MCF 10A (cell line): ENCODE measurements around the gene ZNF24. TPM values are rescaled to one million over a fixed set of nuclear protein-coding genes. Genes with fewer than 3 reads are reported as not detected.

Source experiments
- BruUV-seq: library from RNA; stranded (reverse); fragments of 400-500 nt; replicated peaks from 2 replicates; lab custom pipeline; 2021; lab: Mats Ljungman, UMichigan
- CTCF ChIA-PET: fragments of 300-600 bp; sonication (Branson Sonifier 250); formaldehyde crosslinking; extraction: SDS; loops from one replicate; lab custom pipeline; 2021; ENCODE audit warnings: antibody characterized with exemption, inconsistent platforms; lab: Yijun Ruan, JAX
- POLR2A ChIA-PET: fragments of 300-600, 350-650 bp; sonication (Branson Sonifier 250); formaldehyde crosslinking; extraction: SDS; loops from one replicate; lab custom pipeline; 2020; ENCODE audit warnings: antibody characterized with exemption, inconsistent platforms; lab: Yijun Ruan, JAX
- DNase-seq: peaks from one replicate; pipeline ENCODE4 v3.0.0-alpha.2; 2018; ENCODE audit not compliant: unreplicated experiment
- H3K27ac Mint-ChIP-seq: one replicate; pipeline ENCODE4 v1.8.0; 2022; ENCODE audit warnings: mild to moderate bottlenecking, low read depth, mixed read lengths; ENCODE audit not compliant: unreplicated experiment
- H3K27me3 Mint-ChIP-seq: one replicate; pipeline ENCODE4 v1.8.0; 2022; ENCODE audit warnings: mixed read lengths; ENCODE audit not compliant: insufficient read depth, unreplicated experiment
- H3K36me3 Mint-ChIP-seq: one replicate; pipeline ENCODE4 v1.8.0; 2022; ENCODE audit warnings: mild to moderate bottlenecking, moderate library complexity, mixed read lengths; ENCODE audit not compliant: insufficient read depth, unreplicated experiment
- H3K4me1 Mint-ChIP-seq: one replicate; pipeline ENCODE4 v1.8.0; 2022; ENCODE audit warnings: mixed read lengths; ENCODE audit not compliant: insufficient read depth, unreplicated experiment
- H3K4me3 Mint-ChIP-seq: one replicate; pipeline ENCODE4 v1.8.0; 2022; ENCODE audit warnings: mild to moderate bottlenecking, moderate library complexity, mixed read lengths; ENCODE audit not compliant: unreplicated experiment
- H3K9me3 Mint-ChIP-seq: one replicate; pipeline ENCODE4 v1.8.0; 2022; ENCODE audit warnings: mixed read lengths; ENCODE audit not compliant: unreplicated experiment
- CTCF ChIP-seq: fragments of 200-600 bp; IDR thresholded peaks from one replicate; pipeline ENCODE4 v1.8.0; 2022; ENCODE audit warnings: antibody characterized with exemption, mild to moderate bottlenecking; ENCODE audit not compliant: unreplicated experiment
- intact Hi-C: fragments of 100-400 bp; cut with micrococcal nuclease; formaldehyde crosslinking; loops from 2 replicates; pipeline ENCODE4 v1.14.1; 2022
- total RNA-seq: library from RNA; stranded (reverse); gene quantifications from 2 replicates; pipeline ENCODE4 v1.2.3, GENCODE V29; 2022

The ZNF24 gene
- total RNA-seq, 1 experiment from 2014 or later, result 39.1 TPM

GRCh38 chr18:35361570-35362321 lies 17.5 kb upstream of the ZNF24 start:
- Mint-ChIP-seq H3K4me3 (no peak overlapping the region), H3K27me3 (no peaks in the 10 kb centered on the region), H3K9me3 (no peaks in the 10 kb centered on the region), H3K4me1 (no peaks in the 10 kb centered on the region), H3K27ac (no peak overlapping the region), H3K36me3 (no peaks in the 10 kb centered on the region)
- TF ChIP-seq CTCF, result no peak
- no peak for DNase-seq
- no TSS peak for BruUV-seq
- intact Hi-C loops, result no loop called here
- CTCF ChIA-PET, result interaction anchor here (0.6 to 2.1 kb wide), 3 partner anchors 10 to 327 kb away, joined by 3 to 7 read pairs (median 4); no protein-coding TSS in a partner anchor
- POLR2A ChIA-PET, result no interaction called here

GRCh38 chr18:35355140-35355618 lies 11.0 kb upstream of the ZNF24 start:
- CTCF ChIA-PET, result interaction anchor here (0.5 to 6.1 kb wide), 19 partner anchors 9 to 969 kb away, joined by 3 to 61 read pairs (median 4); partner anchors contain the start of gene ZNF397
- H3K9me3 Mint-ChIP-seq, result peaks cover 12% of the 10 kb centered on the region
- POLR2A ChIA-PET, result interaction anchor here (0.8 to 1.4 kb wide), 5 partner anchors 10 to 115 kb away, joined by 3 to 8 read pairs (median 4); partner anchors contain the start of genes ZNF24 and ZNF397
- BruUV-seq, result no TSS peak
- H3K27me3 Mint-ChIP-seq, result no peaks in the 10 kb centered on the region
- DNase-seq, result peak; percentile 72
- peak; percentile 50 for TF ChIP-seq CTCF
- H3K4me1 Mint-ChIP-seq, result no peaks in the 10 kb centered on the region
- H3K4me3 Mint-ChIP-seq, result no peak overlapping the region
- H3K27ac Mint-ChIP-seq, result no peak overlapping the region
- H3K36me3 Mint-ChIP-seq, result no peaks in the 10 kb centered on the region
- intact Hi-C loops, result loop anchor here (1.0 to 5.0 kb wide), 3 partner anchors 124 to 493 kb away; no protein-coding TSS in a partner anchor

DNA sequence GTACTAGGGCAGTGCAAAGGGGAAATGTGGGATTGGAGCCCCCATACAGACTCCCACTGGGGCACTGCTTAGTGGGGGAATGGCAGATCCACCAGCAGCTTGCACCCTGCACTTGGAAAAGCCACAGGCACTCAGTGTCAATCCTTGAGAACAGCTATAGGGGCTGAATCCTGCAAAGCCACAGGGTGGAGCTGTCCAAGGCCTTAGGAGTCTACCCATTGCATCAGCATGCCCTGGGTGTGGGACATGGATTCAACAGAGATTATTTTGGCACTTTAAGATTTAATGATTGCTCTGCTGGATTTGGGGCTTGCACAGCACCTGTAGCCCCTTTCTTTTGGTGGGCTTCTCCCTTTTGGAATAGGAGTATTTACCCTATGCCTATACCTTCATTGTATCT lies 8.6 kb upstream of the ZNF24 start:
- DNase-seq, result no peak
- no peak for TF ChIP-seq CTCF
- Mint-ChIP-seq H3K4me1 (no peaks in the 10 kb centered on the region), H3K27ac (no peak overlapping the region), H3K9me3 (peaks cover 12% of the 10 kb centered on the region), H3K27me3 (no peaks in the 10 kb centered on the region), H3K36me3 (no peaks in the 10 kb centered on the region), H3K4me3 (no peak overlapping the region)
- no TSS peak for BruUV-seq
- ChIA-PET CTCF (interaction anchor here (6.1 kb wide), 1 partner anchor 121 kb away, joined by 61 read pairs; no protein-coding TSS in a partner anchor), POLR2A (no interaction called here)
- intact Hi-C loops, result no loop called here

DNA sequence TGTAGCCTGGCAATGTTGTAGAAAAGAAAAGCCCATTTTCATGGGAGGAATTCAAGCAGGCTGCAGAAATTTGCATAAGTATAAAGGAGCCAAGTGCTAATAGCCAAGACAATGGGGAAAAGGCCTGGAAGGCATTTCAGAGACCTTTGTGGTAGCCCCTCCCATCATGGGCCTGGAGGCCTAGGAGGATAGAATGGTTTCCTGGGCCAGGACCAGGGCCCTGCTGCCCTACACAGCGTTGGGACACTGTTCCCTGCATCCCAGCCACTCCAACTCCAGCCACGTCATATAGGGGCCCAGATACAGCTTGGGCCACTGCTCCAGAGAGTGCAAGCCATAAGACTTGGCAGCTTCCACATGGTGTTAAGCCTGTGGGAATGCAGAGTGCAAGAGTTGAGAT lies 8.1 kb upstream of the ZNF24 start:
- H3K27me3 Mint-ChIP-seq, result no peaks in the 10 kb centered on the region
- ChIA-PET CTCF (interaction anchor here (6.1 kb wide), 1 partner anchor 120 kb away, joined by 61 read pairs; no protein-coding TSS in a partner anchor), POLR2A (interaction anchor here (0.7 kb wide), 1 partner anchor 8 kb away, joined by 3 read pairs; the partner anchor contains the start of gene ZNF24)
- no peaks in the 10 kb centered on the region for H3K4me1 Mint-ChIP-seq
- no peak for TF ChIP-seq CTCF
- no peak for DNase-seq
- H3K9me3 Mint-ChIP-seq, result peaks cover 12% of the 10 kb centered on the region
- no peak overlapping the region for H3K27ac Mint-ChIP-seq
- H3K36me3 Mint-ChIP-seq, result no peaks in the 10 kb centered on the region
- no TSS peak for BruUV-seq
- H3K4me3 Mint-ChIP-seq, result no peak overlapping the region
- intact Hi-C loops, result no loop called here
